ENCODE measurements around the gene LRMDA.

LRMDA gene

GRCh38 chr10:75682649-75683557, 251.5 kb downstream of the LRMDA start:
- in situ Hi-C loops (cut with MboI; ENCODE audit: low sequenced_read_pairs): no loop called here

GRCh38 chr10:75685187-75685586, 253.8 kb downstream of the LRMDA start:
- in situ Hi-C loops (cut with MboI; ENCODE audit: low sequenced_read_pairs): no loop called here

- in situ Hi-C loops (cut with MboI; ENCODE audit: low sequenced_read_pairs): no loop called here
Measured at GRCh38 chr10:75688506-75689300, 257.3 kb downstream of the LRMDA start.

GRCh38 chr10:75693489-75693888, 262.1 kb downstream of the LRMDA start:
- in situ Hi-C loops (cut with MboI; ENCODE audit: low sequenced_read_pairs): no loop called here

GRCh38 chr10:75694269-75694668, 262.8 kb downstream of the LRMDA start:
- in situ Hi-C loops (cut with MboI; ENCODE audit: low sequenced_read_pairs): no loop called here

GRCh38 chr10:75694790-75695189, 263.4 kb downstream of the LRMDA start:
- in situ Hi-C loops (cut with MboI; ENCODE audit: low sequenced_read_pairs): no loop called here

GRCh38 chr10:75695994-75696393, 264.6 kb downstream of the LRMDA start:
- in situ Hi-C loops (cut with MboI; ENCODE audit: low sequenced_read_pairs): no loop called here

GRCh38 chr10:75696536-75696935, 265.1 kb downstream of the LRMDA start:
- in situ Hi-C loops (cut with MboI; ENCODE audit: low sequenced_read_pairs): no loop called here

- in situ Hi-C loops (cut with MboI; ENCODE audit: low sequenced_read_pairs): no loop called here
Measured at GRCh38 chr10:75703191-75703854, 271.9 kb downstream of the LRMDA start.

GRCh38 chr10:75705426-75705825, 274.0 kb downstream of the LRMDA start:
- in situ Hi-C loops (cut with MboI; ENCODE audit: low sequenced_read_pairs): no loop called here

- in situ Hi-C loops (cut with MboI; ENCODE audit: low sequenced_read_pairs): no loop called here
Measured at GRCh38 chr10:75707080-75707840, 275.8 kb downstream of the LRMDA start.

- in situ Hi-C loops (cut with MboI; ENCODE audit: low sequenced_read_pairs): no loop called here
Measured at GRCh38 chr10:75708060-75708459, 276.6 kb downstream of the LRMDA start.

GRCh38 chr10:75709245-75709644, 277.8 kb downstream of the LRMDA start:
- in situ Hi-C loops (cut with MboI; ENCODE audit: low sequenced_read_pairs): no loop called here

- in situ Hi-C loops (cut with MboI; ENCODE audit: low sequenced_read_pairs): no loop called here
Measured at GRCh38 chr10:75709811-75710210, 278.4 kb downstream of the LRMDA start.

GRCh38 chr10:75712242-75712880, 280.9 kb downstream of the LRMDA start:
- in situ Hi-C loops (cut with MboI; ENCODE audit: low sequenced_read_pairs): no loop called here

- in situ Hi-C loops (cut with MboI; ENCODE audit: low sequenced_read_pairs): no loop called here
Measured at GRCh38 chr10:75716506-75716905, 285.1 kb downstream of the LRMDA start.

- in situ Hi-C loops (cut with MboI; ENCODE audit: low sequenced_read_pairs): no loop called here
Measured at GRCh38 chr10:75717126-75717916, 285.9 kb downstream of the LRMDA start.

- in situ Hi-C loops (cut with MboI; ENCODE audit: low sequenced_read_pairs): no loop called here
Measured at GRCh38 chr10:75718991-75719390, 287.6 kb downstream of the LRMDA start.

- in situ Hi-C loops (cut with MboI; ENCODE audit: low sequenced_read_pairs): no loop called here
Measured at GRCh38 chr10:75720157-75720556, 288.7 kb downstream of the LRMDA start.

Data from HL-60/S4 treated with retinoic acid at 250 ng/mL for 4 days and 3 days (cell line).